GM21423 (cell line): ENCODE measurements around the gene PLAAT3.
"Not testable (repeated sequence)": the region's sequence is repeated elsewhere in the genome, so short reads cannot be mapped to it uniquely, and the experiment has no call there.

ENCODE experiments used
- ATAC-seq: cut with Tn5 transposase; IDR thresholded peaks from one replicate; pipeline ENCODE4 v1.9.1; 2021; ENCODE audit warnings: mild to moderate bottlenecking, moderate library complexity; ENCODE audit not compliant: unreplicated experiment

Gene PLAAT3

DNA sequence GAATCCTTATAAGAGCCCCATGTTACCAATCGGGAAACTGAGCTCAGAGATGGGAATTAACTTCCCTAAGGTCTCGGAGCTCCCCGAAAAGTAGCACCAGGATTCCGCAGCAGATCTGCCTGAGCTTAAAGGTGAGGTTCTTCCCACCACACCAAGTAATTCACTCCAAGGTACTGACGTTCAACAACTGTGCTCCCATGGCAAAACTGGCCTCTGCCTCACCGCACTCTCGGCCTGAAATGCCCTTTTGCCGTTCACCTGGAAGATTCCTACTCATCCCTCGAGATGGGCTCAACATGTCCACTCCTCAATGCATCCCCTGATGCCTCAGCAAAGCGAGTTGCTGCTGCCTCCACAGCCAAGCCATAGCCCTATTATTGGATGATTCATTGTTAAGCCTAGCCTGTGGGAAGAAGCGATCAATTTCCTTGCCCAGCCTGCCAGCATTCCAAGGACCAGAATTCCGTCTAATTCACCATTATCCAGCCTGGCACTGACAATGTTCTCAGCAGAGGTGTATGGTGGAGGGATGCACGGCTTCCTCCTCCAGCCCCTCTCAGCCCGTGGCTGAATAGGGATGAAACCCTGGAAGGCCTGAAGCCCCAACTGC is 4.2 kb downstream of the PLAAT3 start:
- no peak for ATAC-seq

DNA sequence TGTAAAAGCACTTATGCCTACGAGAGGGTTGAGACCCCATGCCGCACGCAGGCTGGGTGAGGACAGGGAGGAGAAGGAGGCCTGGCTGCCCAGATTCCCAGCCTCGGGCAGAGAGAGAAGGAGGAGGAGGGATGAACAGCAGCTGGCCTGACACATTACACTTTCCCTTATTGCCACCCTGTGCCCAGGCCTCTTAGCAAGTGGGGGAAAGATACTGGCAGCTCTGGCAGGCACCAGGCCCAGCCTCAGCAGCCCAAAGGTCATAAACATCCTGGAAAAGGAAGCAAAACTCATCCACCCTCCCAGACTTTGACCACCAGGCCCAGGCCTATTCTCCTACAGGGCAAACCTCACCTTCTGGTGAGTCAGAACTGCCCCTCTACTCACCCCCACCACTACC is 4.7 kb downstream of the PLAAT3 start:
- ATAC-seq, result no peak

DNA sequence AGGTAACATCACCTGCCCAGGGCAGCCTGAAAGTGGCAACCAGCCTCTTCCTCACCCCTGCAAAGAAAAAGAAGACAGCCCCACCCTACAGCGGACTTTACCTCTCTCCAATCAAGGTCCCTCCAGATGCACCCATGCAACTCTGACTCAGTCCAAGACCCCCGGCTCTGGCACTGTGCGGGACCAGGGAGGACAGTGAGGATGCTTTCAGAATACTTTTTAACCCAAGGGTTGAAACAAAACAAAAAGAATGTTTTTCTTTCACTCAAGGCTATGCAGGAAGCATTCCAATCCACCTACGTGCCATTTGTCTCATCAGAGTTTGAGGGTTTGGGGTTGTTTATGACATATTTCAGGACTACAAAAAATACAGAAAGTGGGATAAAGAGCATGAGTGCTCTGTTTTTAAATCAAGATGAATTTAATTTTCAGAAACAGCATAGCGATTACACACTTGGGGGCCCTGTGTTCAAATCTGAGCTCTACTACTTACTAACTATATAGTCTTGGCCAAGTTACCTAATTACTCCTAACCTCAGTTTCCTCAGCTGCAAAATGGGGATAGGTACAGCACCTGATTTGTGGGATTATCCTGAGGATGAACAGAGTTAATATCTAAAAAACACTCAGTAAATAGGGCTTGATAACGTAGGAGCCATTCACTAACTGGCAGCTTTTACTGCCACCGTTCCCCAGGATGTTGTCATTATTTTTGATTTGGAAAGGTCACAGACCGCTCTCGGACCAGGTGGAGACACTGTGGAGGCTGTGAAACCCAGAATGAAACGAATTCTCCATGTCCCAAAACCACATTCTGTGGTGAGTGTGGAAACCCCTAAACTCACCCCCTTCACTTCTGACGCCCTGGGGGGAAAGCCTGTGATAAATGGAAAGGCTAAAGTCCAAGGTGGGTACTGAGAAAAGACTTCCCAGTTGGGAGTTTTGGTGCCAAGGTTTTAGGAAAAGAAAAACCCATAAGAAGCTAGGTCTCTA is 5.6 kb downstream of the PLAAT3 start:
- no peak for ATAC-seq

DNA sequence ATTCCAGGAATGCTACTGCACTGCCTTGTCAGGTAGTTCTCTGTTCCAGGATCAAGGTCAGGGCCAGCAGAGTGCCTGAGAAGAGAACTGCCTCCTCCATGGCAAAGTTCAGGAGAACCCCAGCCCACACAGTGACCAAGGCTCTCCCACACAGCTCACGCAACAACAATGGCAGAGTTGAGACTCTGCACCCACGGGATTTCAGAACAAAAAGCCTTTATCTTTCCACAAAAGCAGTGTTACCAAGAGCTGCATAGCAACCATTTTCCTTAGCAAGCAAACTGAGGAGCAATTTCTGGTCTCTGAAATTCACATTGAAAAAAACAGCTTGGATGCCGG is 11.1 kb downstream of the PLAAT3 start:
- ATAC-seq, result no peak

DNA sequence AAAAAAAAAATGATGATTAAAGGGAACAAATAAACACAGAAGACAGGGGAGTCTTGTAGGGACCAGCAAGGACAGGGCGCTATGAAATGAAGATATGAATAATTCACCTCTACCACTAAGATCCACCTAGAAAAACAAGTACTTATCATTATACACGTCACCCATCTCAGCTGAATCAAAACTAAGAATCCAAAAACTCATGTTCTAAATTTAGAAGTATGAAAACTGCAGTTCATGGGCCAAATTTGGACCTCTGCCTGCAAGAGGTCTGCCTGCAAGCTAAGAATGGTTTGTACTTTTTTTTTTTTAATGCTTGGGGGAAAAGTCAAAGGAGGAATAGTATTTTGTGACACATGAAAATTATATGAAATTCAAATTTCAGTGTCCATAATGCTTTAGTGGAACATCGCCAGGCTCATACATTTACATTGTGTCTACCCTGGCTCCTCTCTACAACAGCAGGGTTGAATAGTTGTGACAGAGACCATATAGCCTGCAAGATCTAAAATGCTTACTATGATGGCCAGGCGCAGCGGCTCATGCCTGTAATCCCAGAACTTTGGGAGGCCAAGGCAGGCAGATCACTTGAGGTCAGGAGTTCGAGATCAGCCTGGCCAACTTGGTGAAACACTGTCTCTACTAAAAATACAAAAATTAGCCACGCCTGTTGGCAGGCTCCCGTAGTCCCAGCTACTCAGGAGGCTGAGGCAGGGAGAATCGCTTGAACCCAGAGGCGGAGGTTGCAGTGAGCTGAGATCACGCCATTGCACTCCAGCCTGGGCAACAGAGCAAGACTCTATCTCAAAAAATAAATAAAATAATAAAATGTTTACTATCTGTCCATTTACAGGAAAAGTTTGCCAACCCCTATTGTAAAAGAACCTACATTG is 11.7 kb downstream of the PLAAT3 start:
- not testable (repeated sequence) for ATAC-seq

DNA sequence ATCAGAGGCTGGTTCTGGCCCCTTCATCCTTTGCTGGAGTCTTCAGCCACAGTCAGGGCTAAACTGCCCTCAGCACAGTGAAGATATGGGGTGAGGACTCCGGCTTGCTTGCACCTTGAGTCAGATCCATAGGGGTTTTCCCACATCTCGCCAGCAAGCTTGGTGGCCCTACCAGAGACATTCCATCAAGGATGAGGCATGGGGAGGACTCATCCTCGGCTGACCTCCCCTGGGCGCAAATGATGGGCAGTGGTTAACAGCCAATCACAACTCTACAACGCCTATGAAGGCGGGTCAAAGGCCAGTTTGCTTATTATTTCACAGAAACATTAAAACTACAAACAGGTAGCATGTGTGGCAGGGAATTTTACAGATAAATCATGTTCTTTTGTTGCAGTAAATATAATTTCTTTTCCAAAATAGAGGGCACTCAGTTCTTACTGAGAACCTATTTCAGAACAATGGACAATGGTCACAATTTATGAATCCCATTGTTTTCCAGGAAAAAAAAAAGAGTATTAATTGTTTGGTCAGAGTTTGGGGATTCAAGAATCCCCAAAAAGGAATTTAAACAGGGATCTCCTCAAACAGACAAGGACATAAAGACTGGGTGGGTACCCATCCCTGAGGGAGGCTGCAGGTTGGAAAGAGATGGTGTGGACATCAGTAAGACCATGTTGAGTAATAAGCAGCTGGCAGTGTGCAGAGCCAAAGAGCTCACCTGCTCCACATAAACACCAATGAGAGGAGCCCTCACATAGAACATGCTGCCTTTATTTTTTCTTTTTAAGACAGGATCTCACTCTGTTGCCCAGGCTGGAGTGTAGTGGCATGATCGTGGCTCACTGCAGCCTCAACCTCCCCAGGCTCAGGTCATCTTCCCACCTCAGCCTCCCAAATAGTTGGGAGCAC is 14.8 kb downstream of the PLAAT3 start:
- ATAC-seq, result no peak

DNA sequence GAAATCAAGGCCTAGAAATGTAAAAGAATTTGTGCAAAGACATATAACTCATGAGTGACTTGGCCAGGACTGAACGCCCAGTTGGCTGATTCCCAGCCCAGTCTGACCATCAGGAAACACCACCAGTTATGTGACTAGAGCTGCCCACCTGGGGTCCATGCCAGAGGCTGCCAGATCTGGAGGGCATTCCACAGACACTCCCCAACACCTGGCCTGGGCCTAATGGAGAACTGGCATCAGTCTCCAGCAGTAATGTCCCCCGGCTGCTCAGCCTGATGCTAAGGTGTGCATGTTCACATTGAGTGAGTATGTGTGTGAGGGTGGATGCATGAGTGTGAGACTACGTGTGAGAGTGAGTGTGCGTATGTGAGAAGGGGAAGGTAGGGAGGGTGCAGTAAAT is 15.7 kb downstream of the PLAAT3 start:
- ATAC-seq, result no peak

DNA sequence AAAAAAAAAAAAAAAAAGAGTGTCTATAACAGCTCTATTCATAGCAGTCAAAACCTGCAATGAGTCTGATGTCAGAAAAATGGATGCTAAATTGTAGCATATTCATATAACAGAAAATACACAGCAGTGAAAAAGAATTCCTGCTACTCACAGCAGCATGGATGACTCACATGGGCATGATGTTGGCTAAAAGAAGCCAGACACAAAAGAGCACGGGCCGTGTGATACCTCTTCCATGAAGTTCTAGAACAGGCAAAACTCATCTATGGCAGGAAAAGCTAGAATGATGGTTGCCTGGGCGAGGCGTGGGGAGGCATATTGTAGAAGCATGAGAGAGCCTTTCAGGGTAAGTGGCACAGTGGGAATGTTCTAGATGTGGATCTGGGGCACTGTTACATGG is 18.9 kb downstream of the PLAAT3 start:
- no peak for ATAC-seq

DNA sequence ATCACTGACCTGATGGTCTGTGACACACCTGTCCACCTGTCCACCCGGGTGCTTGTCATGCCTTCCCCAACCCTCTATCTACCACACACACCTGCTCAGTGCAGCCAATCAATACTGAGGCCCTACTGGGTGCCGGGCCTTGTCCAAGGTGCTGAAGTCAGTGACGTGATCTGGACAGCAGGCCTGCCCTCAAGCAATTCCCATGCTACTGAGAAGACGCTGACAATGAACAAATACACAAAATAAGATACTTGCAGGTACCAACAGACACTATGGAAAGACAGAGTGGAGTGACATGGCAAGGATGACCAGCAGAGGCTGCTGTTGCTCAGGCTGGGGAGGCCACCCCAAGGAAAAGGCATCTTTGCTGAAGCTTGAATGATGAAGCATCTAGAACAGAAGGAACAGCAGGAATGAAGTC is 21.2 kb downstream of the PLAAT3 start:
- ATAC-seq, result no peak

DNA sequence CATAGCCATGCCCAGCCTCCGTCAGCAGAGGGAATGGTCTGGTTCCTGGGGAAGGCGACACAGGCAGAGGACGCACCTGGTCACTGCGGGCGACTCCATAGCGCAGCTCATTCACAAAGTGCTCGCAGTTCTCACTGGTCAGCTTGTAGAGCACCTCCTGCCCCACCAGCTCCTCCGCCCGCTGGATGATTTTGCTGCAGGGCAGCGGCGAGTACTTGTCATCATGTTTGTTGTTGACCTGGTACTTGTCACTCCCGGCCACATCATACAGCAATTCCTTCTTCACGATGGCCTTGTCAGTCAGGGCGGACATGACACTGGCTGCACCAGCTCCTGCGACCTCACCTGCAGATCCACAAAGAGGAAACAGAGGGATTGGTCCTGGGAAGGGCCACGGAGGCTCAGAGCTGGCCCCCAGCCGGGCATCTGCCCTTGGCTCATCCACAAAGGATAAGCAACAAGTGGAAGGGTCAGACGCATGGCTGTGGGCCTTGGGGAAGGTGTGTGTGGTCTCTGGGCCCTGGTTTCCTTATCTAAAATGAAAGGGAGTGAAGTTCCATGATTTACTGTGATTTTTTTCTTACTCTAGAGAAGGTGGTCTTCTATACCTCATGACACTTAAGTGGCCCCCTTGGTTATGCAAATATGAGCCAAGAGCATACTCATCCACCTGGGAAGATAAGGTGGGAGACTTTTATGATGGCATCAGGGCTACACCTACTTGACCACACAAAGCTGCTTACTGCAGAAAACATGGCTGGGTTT is 24.0 kb downstream of the PLAAT3 start:
- no peak for ATAC-seq

DNA sequence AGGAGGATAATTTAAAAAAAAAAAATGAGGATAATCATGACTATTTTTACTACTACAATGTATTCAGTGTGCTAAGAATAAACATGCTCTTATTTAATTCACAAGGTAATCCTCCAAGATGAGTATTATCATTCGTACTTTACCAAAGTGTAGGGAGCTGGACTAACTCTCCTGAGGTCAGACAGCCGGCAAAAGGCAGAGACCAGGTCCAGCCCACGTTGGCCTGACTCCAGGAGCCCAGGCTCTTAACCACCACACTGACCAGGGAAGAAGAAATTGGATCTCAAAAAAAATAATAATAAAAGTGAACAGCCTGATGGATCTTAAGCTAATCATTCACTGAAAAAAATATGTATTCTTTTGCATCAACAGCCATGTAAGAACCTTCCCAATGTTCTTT is 25.2 kb downstream of the PLAAT3 start:
- ATAC-seq, result no peak

DNA sequence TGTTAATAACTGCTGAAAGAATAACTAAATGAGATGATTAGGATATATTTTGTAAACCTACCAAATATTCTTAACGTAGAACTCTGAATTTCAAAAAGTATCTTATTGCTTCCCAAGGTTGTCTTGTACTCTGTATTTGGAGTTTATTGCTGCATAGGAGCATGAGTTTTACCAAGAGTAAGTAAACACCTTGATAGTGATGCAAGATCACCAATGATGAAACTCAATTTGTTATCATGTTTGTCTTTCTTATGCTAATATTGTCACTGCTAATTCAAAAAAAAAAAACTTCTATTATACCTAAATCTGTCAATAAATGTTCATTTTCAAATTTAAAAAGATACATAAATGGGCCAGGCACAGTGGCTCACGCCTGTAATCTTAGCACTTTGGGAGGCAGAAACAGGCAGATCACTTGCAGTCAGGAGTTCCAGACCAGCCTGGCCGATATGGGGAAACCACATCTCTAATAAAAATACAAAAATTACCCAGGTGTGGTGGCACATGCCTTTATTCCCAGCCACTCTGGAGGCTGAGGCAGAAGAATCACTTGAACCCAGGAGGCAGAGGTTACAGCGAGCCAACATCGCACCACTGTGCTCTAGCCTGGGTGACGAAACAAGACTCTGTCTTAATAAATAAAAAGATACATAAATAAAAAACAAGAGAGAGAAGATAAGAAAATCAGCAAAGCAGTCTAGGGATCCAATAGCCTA is 27.6 kb downstream of the PLAAT3 start:
- no peak for ATAC-seq

DNA sequence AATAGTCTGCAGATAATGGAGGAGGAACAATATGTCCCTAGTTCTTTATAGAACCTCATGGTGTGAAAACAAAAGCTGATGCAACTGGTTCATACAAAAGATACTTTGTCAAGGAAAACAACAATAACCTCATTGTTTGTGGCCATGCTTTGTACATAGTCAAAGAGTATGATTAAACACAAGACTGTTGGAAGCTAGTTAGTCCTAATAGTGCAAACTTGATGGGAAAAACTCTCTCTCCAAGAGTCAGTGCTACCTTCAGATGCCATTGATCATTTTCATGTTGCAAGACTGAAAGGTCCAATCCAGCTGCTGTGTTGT is 30.9 kb downstream of the PLAAT3 start:
- no peak for ATAC-seq

DNA sequence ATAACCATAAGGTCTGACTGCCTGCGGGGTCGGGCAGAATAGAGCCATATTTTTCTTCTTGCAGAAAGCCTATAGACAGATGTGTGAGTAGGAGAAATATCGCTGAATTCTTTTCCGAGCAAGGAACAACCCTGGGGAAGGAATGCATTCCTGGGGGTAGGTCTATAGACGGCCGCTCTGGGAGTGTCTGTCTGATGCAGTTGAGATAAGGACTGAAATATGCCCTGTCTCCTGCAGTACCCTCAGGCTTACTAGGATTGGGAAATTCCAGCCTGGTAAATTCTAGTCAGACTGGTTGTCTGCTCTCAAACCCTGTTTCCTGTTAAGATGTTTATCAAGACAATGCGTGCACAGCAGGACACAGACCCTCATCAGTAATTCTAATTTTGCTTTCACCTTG is 33.0 kb downstream of the PLAAT3 start:
- not testable (repeated sequence) for ATAC-seq

DNA sequence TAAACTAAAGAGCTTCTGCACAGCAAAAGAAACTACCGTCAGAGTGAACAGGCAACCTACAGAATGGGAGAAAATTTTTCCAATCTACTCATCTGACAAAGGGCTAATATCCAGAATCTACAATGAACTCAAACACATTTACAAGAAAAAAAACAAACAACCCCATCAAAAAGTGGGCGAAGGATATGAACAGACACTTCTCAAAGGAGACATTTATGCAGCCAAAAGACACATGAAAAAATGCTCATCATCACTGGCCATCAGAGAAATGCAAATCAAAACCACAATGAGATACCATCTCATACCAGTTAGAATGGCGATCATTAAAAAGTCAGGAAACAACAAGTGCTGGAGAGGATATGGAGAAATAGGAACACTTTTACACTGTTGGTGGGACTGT is 35.4 kb downstream of the PLAAT3 start:
- ATAC-seq, result not testable (repeated sequence)

DNA sequence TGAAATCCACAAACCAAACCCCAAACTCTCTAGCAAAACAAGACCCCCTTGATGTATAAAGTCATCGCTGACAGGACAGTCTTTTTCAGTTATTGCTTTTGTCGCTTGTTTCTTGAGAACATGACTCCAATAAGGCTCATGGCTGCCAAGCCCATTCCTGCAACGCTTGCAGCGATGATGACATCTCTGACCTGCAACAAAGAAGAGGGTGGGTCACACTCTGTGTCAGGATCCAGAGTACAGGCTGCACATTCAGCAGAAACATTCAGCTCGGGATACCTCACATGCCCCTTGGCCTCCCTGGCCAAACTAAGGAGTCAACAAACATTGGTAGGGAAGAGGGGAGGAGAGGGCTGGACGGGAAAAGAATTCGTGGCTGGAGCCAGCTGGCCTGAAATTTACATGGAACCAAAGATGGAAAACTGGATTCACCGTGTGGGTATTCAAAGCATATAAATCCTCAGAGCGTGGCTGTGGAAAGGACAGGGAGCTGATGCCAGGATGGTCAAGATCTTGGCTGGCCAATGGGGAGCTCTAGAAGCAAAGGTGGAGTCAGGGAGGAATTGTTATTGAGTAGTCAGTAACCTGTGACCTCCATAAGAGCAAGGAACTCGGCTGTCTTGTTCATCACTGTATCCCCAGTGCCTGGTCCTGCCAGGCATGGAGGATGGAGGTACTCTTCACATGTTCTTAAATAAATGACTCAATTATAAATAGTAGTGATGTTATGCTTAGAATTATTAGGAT is 39.2 kb downstream of the PLAAT3 start:
- ATAC-seq, result no peak

DNA sequence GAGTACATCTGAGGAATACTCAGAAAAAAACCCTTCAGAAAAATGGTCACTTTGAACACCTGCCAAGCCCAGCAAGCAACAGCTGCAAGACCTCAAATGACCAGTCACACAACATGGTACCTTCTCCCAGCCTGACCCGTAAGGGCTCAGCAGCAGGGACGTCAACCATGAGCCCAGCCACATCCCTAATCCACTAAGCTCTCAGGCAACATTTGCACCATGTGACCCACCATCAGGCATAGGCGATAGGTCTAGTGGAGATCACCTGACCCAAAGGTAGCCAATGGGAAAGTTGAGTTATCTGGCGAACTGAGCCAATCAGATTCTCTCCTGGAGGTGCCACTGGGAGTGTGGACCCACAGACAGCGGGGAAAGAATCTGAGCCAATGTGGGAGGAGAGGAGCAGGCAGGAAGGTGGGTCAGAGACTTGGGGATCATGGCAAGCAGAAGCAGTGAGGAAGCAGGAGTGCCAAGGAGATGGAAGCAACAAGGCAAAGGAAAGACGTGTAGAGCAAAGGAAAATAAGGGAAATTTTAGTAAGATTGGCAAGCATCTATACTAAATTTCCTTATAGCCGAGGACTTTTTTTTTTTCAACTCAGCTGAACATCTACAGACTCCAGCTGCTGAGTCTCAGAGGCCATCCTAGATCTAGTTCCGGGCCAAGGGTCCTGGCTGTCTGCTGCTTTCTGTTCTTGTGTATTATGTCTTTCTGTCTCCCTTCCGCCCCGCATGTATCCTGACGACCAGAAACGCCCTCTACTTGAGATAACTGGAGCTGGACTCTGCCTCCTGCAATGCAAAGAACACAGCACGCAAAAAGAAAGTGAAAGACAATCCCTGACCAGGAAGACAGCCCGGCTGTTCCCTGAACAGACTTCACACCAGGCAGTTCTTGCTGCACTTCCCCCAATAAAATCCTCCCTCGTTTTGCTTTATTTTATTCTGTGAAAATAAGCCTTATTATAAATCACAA is 40.1 kb downstream of the PLAAT3 start:
- no peak for ATAC-seq
